GM23338 (cell line): Measurements from ENCODE around the gene PRSS36. TPM values are rescaled to one million over a fixed set of nuclear protein-coding genes. Genes with fewer than 3 reads are reported as not detected.

Source experiments
- ATAC-seq: fragments of 200-7000 bp; cut with Tn5 transposase; 3 replicates; pipeline ENCODE4 v1.9.1; 2020
- DNase-seq: peaks from one replicate; pipeline ENCODE4 v3.0.0-alpha.2; 2015; ENCODE audit warnings: low spot score
- H2AFZ ChIP-seq: fragments of 200-600 bp; sonication (generic); 2 replicates; pipeline ENCODE4 v1.8.0; 2016; ENCODE audit warnings: antibody characterized with exemption, mild to moderate bottlenecking, moderate library complexity
- H3F3A ChIP-seq: fragments of 200-600 bp; sonication (generic); replicated peaks from 2 replicates; pipeline ENCODE4 v1.8.0; 2017; ENCODE audit warnings: antibody characterized with exemption, mixed run types, low read depth
- H3K27ac ChIP-seq: fragments of 200-600 bp; sonication (generic); 2 replicates; pipeline ENCODE4 v1.6.1; 2016; ENCODE audit warnings: low read depth
- H3K27me3 ChIP-seq: fragments of 200-600 bp; sonication (generic); 2 replicates; pipeline ENCODE4 v1.8.0; 2016; ENCODE audit warnings: mild to moderate bottlenecking, mixed run types, moderate library complexity; ENCODE audit not compliant: insufficient read depth
- H3K36me3 ChIP-seq: fragments of 200-600 bp; sonication (generic); 2 replicates; pipeline ENCODE4 v1.8.0; 2016; ENCODE audit warnings: mild to moderate bottlenecking; ENCODE audit not compliant: insufficient read depth
- H3K4me1 ChIP-seq: fragments of 200-600 bp; sonication (generic); 2 replicates; pipeline ENCODE4 v1.8.0; 2016; ENCODE audit warnings: mild to moderate bottlenecking, moderate library complexity; ENCODE audit not compliant: insufficient read depth
- H3K4me2 ChIP-seq: fragments of 200-600 bp; sonication (generic); 2 replicates; pipeline ENCODE4 v1.7.1; 2017; ENCODE audit warnings: mixed run types
- H3K4me3 ChIP-seq: fragments of 200-600 bp; sonication (generic); 2 replicates; pipeline ENCODE4 v1.6.1; 2016; ENCODE audit warnings: mixed run types
- H3K79me2 ChIP-seq: fragments of 200-600 bp; sonication (generic); replicated peaks from 2 replicates; pipeline ENCODE4 v1.8.0; 2017; ENCODE audit warnings: mild to moderate bottlenecking; ENCODE audit not compliant: insufficient read depth
- H3K9me2 ChIP-seq: fragments of 200-600 bp; sonication (generic); 2 replicates; pipeline ENCODE4 v1.8.0; 2017; ENCODE audit not compliant: insufficient read depth
- H4K20me1 ChIP-seq: fragments of 200-600 bp; sonication (generic); replicated peaks from 2 replicates; pipeline ENCODE4 v1.8.0; 2017; ENCODE audit warnings: mild to moderate bottlenecking; ENCODE audit not compliant: insufficient read depth
- H3K27ac Mint-ChIP-seq: 2 replicates; pipeline ENCODE4 v1.8.0; 2020; ENCODE audit warnings: inconsistent platforms, mild to moderate bottlenecking, moderate library complexity, mixed read lengths
- H3K27me3 Mint-ChIP-seq: 3 replicates; pipeline ENCODE4 v1.8.0; 2022; ENCODE audit warnings: low read depth, mild to moderate bottlenecking, moderate library complexity, mixed read lengths, inconsistent platforms; ENCODE audit not compliant: insufficient read depth, poor library complexity
- H3K36me3 Mint-ChIP-seq: 3 replicates; pipeline ENCODE4 v1.8.0; 2021; ENCODE audit warnings: low read depth, mild to moderate bottlenecking, inconsistent platforms, moderate library complexity, mixed read lengths
- H3K4me1 Mint-ChIP-seq: 3 replicates; pipeline ENCODE4 v1.8.0; 2020; ENCODE audit warnings: mild to moderate bottlenecking, inconsistent platforms, mixed read lengths
- H3K4me3 Mint-ChIP-seq: 3 replicates; pipeline ENCODE4 v1.8.0; 2021; ENCODE audit warnings: moderate library complexity, mild to moderate bottlenecking, inconsistent platforms, mixed read lengths
- H3K9me3 Mint-ChIP-seq: 3 replicates; pipeline ENCODE4 v1.8.0; 2020; ENCODE audit warnings: moderate library complexity, mild to moderate bottlenecking, inconsistent platforms, mixed read lengths
- CREB1 ChIP-seq: fragments of 250-450 bp; sonication (Bioruptor Pico); IDR thresholded peaks from 2 replicates; pipeline ENCODE4 v1.5.0; 2020; ENCODE audit warnings: low read depth, mild to moderate bottlenecking, moderate library complexity
- CTCF ChIP-seq, 2 experiments: fragments of 200-600 bp in 1 of 2; sonication (generic) in 1 of 2; conservative IDR thresholded peaks; 2 replicates each; pipeline versions ENCODE4 v1.5.1 to v1.6.1; 2016 to 2017; ENCODE audit warnings: antibody characterized with exemption in 2 of 2, low read depth in 2 of 2, mild to moderate bottlenecking in 2 of 2, moderate library complexity in 1 of 2
- ETS1 ChIP-seq: IDR thresholded peaks from 2 replicates; pipeline ENCODE4 v1.6.1; 2016; ENCODE audit warnings: antibody characterized with exemption
- EZH2 ChIP-seq: fragments of 200-600 bp; sonication (generic); IDR thresholded peaks from one replicate; pipeline ENCODE4 v1.8.0; 2017; ENCODE audit warnings: antibody characterized with exemption, mild to moderate bottlenecking, low read depth; ENCODE audit not compliant: unreplicated experiment
- EZH2phosphoT487 ChIP-seq: fragments of 200-600 bp; sonication (generic); IDR thresholded peaks from one replicate; pipeline ENCODE4 v1.8.1; 2018; ENCODE audit warnings: antibody characterized with exemption; ENCODE audit not compliant: unreplicated experiment
- JUNB ChIP-seq: IDR thresholded peaks from one replicate; pipeline ENCODE4 v1.6.1; 2016; ENCODE audit warnings: antibody characterized with exemption; ENCODE audit not compliant: unreplicated experiment
- REST ChIP-seq: IDR thresholded peaks from one replicate; pipeline ENCODE4 v1.6.1; 2018; ENCODE audit warnings: antibody characterized with exemption; ENCODE audit not compliant: unreplicated experiment
- STAT1 ChIP-seq: IDR thresholded peaks from one replicate; pipeline ENCODE4 v1.6.1; 2016; ENCODE audit warnings: antibody characterized with exemption; ENCODE audit not compliant: unreplicated experiment
- ZNF114 ChIP-seq: fragments of 250-450 bp; sonication (Bioruptor Pico); IDR thresholded peaks from 2 replicates; pipeline ENCODE4 v1.5.0; 2020; ENCODE audit warnings: mild to moderate bottlenecking, moderate library complexity
- ZNF331 ChIP-seq: fragments of 250-450 bp; sonication (Bioruptor Pico); IDR thresholded peaks from 2 replicates; pipeline ENCODE4 v1.5.0; 2020; ENCODE audit warnings: low read depth, mild to moderate bottlenecking, moderate library complexity
- polyA plus RNA-seq: library from polyadenylated mRNA; unstranded; fragments of >200 nt; fragmentation: Nextera tagmentation; extraction: Ambion mirVana; gene quantifications from 2 replicates; pipeline ENCODE4 v1.2.1, GENCODE V29; 2016
- total RNA-seq: library from RNA; depleted of rRNA; stranded (reverse); fragments of >200 nt; shearing (Covaris generic); gene quantifications from 2 replicates; pipeline ENCODE4 v1.2.3, GENCODE V29; 2014
- TF ChIP-seq, protein P1 (sequence below): fragments of 250-450 bp; sonication (Bioruptor Pico); IDR thresholded peaks from 2 replicates; pipeline ENCODE4 v1.5.0; 2020; ENCODE audit warnings: mild to moderate bottlenecking, moderate library complexity

The PRSS36 gene
- total and polyA plus RNA-seq, 2 experiments from 2014 or later: 0.91 to 1.4 TPM

GRCh38 chr16:31117384-31118222, 32.3 kb downstream of the PRSS36 start, which contains the start of gene KAT8 (continued):
- TF ChIP-seq CTCF (conservative IDR thresholded peaks at IDR 0.05; ENCODE audit: low read depth in 2 of 2) (no peak), CREB1 (CRISPR knock-in tag) (peak; percentile 94), ZNF114 (no peak), STAT1 (no peak), JUNB (no peak), ZNF331 (CRISPR knock-in tag) (no peak)

- Histone ChIP-seq H3K27me3 (no peaks in the 10 kb centered on the region), H3K27ac (no peak overlapping the region), H4K20me1 (peaks cover 17% of the 10 kb centered on the region), H3K9me2 (no peaks in the 10 kb centered on the region), H2AFZ (no peak overlapping the region), H3K4me3 (no peak overlapping the region), H3K79me2 (peaks cover 16% of the 10 kb centered on the region), H3K4me2 (no peak overlapping the region), H3K36me3 (no peaks in the 10 kb centered on the region), H3F3A (peaks cover 19% of the 10 kb centered on the region; the same call in 1 of the 2 replicates), H3K4me1 (peaks cover 7% of the 10 kb centered on the region)
- H3K4me3 Mint-ChIP-seq: no peak overlapping the region; the same call in 2 of the 3 replicates
- DNase-seq (no peak), ATAC-seq (no peak)
- H3K27me3 Mint-ChIP-seq: peaks cover 16% of the 10 kb centered on the region
- peaks cover 46% of the 10 kb centered on the region for H3K36me3 Mint-ChIP-seq
- peaks cover 2% of the 10 kb centered on the region; the same call in 1 of the 3 replicates for H3K9me3 Mint-ChIP-seq
- no peak overlapping the region for H3K27ac Mint-ChIP-seq
- H3K4me1 Mint-ChIP-seq: peaks cover 9% of the 10 kb centered on the region
- no peak for TF ChIP-seq ZNF114
- TF ChIP-seq ETS1: no peak
- TF ChIP-seq REST: no peak
- no peak for TF ChIP-seq STAT1
- no peak for TF ChIP-seq EZH2
- TF ChIP-seq EZH2phosphoT487: no peak
- TF ChIP-seq, protein P1, sequence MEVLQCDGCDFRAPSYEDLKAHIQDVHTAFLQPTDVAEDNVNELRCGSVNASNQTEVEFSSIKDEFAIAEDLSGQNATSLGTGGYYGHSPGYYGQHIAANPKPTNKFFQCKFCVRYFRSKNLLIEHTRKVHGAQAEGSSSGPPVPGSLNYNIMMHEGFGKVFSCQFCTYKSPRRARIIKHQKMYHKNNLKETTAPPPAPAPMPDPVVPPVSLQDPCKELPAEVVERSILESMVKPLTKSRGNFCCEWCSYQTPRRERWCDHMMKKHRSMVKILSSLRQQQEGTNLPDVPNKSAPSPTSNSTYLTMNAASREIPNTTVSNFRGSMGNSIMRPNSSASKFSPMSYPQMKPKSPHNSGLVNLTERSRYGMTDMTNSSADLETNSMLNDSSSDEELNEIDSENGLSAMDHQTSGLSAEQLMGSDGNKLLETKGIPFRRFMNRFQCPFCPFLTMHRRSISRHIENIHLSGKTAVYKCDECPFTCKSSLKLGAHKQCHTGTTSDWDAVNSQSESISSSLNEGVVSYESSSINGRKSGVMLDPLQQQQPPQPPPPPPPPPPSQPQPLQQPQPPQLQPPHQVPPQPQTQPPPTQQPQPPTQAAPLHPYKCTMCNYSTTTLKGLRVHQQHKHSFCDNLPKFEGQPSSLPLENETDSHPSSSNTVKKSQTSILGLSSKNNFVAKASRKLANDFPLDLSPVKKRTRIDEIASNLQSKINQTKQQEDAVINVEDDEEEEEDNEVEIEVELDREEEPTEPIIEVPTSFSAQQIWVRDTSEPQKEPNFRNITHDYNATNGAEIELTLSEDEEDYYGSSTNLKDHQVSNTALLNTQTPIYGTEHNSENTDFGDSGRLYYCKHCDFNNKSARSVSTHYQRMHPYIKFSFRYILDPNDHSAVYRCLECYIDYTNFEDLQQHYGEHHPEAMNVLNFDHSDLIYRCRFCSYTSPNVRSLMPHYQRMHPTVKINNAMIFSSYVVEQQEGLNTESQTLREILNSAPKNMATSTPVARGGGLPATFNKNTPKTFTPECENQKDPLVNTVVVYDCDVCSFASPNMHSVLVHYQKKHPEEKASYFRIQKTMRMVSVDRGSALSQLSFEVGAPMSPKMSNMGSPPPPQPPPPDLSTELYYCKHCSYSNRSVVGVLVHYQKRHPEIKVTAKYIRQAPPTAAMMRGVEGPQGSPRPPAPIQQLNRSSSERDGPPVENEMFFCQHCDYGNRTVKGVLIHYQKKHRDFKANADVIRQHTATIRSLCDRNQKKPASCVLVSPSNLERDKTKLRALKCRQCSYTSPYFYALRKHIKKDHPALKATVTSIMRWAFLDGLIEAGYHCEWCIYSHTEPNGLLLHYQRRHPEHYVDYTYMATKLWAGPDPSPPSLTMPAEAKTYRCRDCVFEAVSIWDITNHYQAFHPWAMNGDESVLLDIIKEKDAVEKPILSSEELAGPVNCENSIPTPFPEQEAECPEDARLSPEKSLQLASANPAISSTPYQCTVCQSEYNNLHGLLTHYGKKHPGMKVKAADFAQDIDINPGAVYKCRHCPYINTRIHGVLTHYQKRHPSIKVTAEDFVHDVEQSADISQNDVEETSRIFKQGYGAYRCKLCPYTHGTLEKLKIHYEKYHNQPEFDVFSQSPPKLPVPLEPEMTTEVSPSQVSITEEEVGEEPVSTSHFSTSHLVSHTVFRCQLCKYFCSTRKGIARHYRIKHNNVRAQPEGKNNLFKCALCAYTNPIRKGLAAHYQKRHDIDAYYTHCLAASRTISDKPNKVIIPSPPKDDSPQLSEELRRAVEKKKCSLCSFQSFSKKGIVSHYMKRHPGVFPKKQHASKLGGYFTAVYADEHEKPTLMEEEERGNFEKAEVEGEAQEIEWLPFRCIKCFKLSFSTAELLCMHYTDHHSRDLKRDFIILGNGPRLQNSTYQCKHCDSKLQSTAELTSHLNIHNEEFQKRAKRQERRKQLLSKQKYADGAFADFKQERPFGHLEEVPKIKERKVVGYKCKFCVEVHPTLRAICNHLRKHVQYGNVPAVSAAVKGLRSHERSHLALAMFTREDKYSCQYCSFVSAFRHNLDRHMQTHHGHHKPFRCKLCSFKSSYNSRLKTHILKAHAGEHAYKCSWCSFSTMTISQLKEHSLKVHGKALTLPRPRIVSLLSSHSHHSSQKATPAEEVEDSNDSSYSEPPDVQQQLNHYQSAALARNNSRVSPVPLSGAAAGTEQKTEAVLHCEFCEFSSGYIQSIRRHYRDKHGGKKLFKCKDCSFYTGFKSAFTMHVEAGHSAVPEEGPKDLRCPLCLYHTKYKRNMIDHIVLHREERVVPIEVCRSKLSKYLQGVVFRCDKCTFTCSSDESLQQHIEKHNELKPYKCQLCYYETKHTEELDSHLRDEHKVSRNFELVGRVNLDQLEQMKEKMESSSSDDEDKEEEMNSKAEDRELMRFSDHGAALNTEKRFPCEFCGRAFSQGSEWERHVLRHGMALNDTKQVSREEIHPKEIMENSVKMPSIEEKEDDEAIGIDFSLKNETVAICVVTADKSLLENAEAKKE (CRISPR knock-in tag): no peak
- TF ChIP-seq CREB1 (CRISPR knock-in tag): no peak
Measured at GRCh38 chr16:31114468-31114867, 35.4 kb downstream of the PRSS36 start.
